HG03103 (cell line): ENCODE measurements around the gene SFSWAP.
"Not testable (repeated sequence)": the region's sequence is repeated elsewhere in the genome, so short reads cannot be mapped to it uniquely, and the experiment has no call there.

Source experiments
- ATAC-seq: cut with Tn5 transposase; IDR thresholded peaks from one replicate; pipeline ENCODE4 v1.9.1; 2021; ENCODE audit warnings: low read depth; ENCODE audit not compliant: unreplicated experiment

SFSWAP gene

GRCh38 chr12:131710464-131711457 is at the start of gene SFSWAP:
Gene SFSWAP, plus strand, starts transcription at chr12:131711090. Its CDS starts 140 bp downstream, at chr12:131711230.
- ATAC-seq, result peak; percentile 81

- ATAC-seq, result not testable (repeated sequence)
These were observed 49.5 kb upstream of the SFSWAP start for GRCh38 chr12:131661170-131661985.

- ATAC-seq, result not testable (repeated sequence)
These were observed 49.0 kb upstream of the SFSWAP start for GRCh38 chr12:131661986-131662288.

- not testable (repeated sequence) for ATAC-seq
These were observed 48.5 kb upstream of the SFSWAP start for GRCh38 chr12:131662346-131662745.

GRCh38 chr12:131665666-131666065 is 45.2 kb upstream of the SFSWAP start:
- ATAC-seq, result not testable (repeated sequence)

- ATAC-seq, result not testable (repeated sequence)
These were observed 44.4 kb upstream of the SFSWAP start for GRCh38 chr12:131666486-131666885.

GRCh38 chr12:131666978-131667601 is 43.8 kb upstream of the SFSWAP start:
- ATAC-seq, result not testable (repeated sequence)

- no peak for ATAC-seq
These were observed 39.6 kb upstream of the SFSWAP start for GRCh38 chr12:131671276-131671675.

GRCh38 chr12:131671871-131672270 is 39.0 kb upstream of the SFSWAP start:
- no peak for ATAC-seq

GRCh38 chr12:131672311-131672940 is 38.5 kb upstream of the SFSWAP start:
- no peak for ATAC-seq

GRCh38 chr12:131672941-131673887 is 37.7 kb upstream of the SFSWAP start:
- no peak for ATAC-seq

- ATAC-seq, result no peak
These were observed 37.0 kb upstream of the SFSWAP start for GRCh38 chr12:131673888-131674257.

GRCh38 chr12:131674373-131674772 is 36.5 kb upstream of the SFSWAP start:
- no peak for ATAC-seq

GRCh38 chr12:131675126-131676080 is 35.5 kb upstream of the SFSWAP start:
- no peak for ATAC-seq

- no peak for ATAC-seq
These were observed 34.3 kb upstream of the SFSWAP start for GRCh38 chr12:131676544-131676943.

- ATAC-seq, result not testable (repeated sequence)
These were observed 33.8 kb upstream of the SFSWAP start for GRCh38 chr12:131677067-131677466.

GRCh38 chr12:131677699-131678098 is 33.2 kb upstream of the SFSWAP start:
- no peak for ATAC-seq
